Fibroblast of lung (primary cell): ENCODE measurements around the gene SNRPA1. TPM values are rescaled to one million over a fixed set of nuclear protein-coding genes. Genes with fewer than 3 reads are reported as not detected.

Source experiments
- DNase-seq, 2 donors: peaks; one replicate each; pipeline versions ENCODE4 v3.0.0 to v3.0.0-alpha.2; 2010; ENCODE audit warnings: low read depth in 2 of 2
- H2AFZ ChIP-seq: 2 replicates; pipeline ENCODE4 v1.5.1; 2012; ENCODE audit warnings: low read length, control low read depth, inconsistent platforms
- H3K27ac ChIP-seq: 2 replicates; pipeline ENCODE4 v1.5.1; 2011; ENCODE audit warnings: low read length, control low read depth; ENCODE audit not compliant: insufficient read depth
- H3K27me3 ChIP-seq: 2 replicates; pipeline ENCODE4 v1.5.1; 2011; ENCODE audit warnings: mild to moderate bottlenecking, low read length; ENCODE audit not compliant: control insufficient read depth, insufficient read depth
- H3K36me3 ChIP-seq: 2 replicates; pipeline ENCODE4 v1.5.1; 2011; ENCODE audit warnings: low read length; ENCODE audit not compliant: control insufficient read depth, insufficient read depth
- H3K4me1 ChIP-seq: 2 replicates; pipeline ENCODE4 v1.5.1; 2011; ENCODE audit warnings: low read length; ENCODE audit not compliant: control insufficient read depth, insufficient read depth; ENCODE audit errors: extremely low read depth
- H3K4me2 ChIP-seq: 2 replicates; pipeline ENCODE4 v1.5.1; 2011; ENCODE audit warnings: low read length, control low read depth; ENCODE audit not compliant: insufficient read depth; ENCODE audit errors: extremely low read depth
- H3K4me3 ChIP-seq, 4 experiments: fragments of 200-600 bp in 1 of 4; sonication (generic) in 1 of 4; replicated peaks in 1 of 4; 2 replicates each; pipeline ENCODE4 v1.5.1; 2011 to 2016; ENCODE audit warnings: low read length in 4 of 4, low read depth in 3 of 4, mild to moderate bottlenecking in 3 of 4, control low read depth in 2 of 4, inconsistent platforms in 1 of 4, mixed read lengths in 1 of 4; ENCODE audit not compliant: insufficient read depth in 1 of 4; ENCODE audit errors: control extremely low read depth in 1 of 4
- H3K79me2 ChIP-seq: 2 replicates; pipeline ENCODE4 v1.5.1; 2012; ENCODE audit warnings: mild to moderate bottlenecking, low read length, inconsistent platforms; ENCODE audit not compliant: control insufficient read depth, insufficient read depth
- H3K9ac ChIP-seq: 2 replicates; pipeline ENCODE4 v1.5.1; 2011; ENCODE audit warnings: mild to moderate bottlenecking, low read length, control low read depth; ENCODE audit not compliant: insufficient read depth
- H3K9me3 ChIP-seq: 2 replicates; pipeline ENCODE4 v1.5.1; 2012; ENCODE audit warnings: low read depth, low read length; ENCODE audit not compliant: control insufficient read depth, insufficient read depth
- H4K20me1 ChIP-seq: 2 replicates; pipeline ENCODE4 v1.5.1; 2011; ENCODE audit warnings: low read length; ENCODE audit not compliant: control insufficient read depth, insufficient read depth; ENCODE audit errors: extremely low read depth
- CTCF ChIP-seq, 2 donors: IDR thresholded peaks in 1 of 2; conservative IDR thresholded peaks in 1 of 2; 1 replicate in 1 of 2; 2 replicates in 1 of 2; pipeline ENCODE4 v1.5.1; 2011 to 2012; ENCODE audit warnings: low read length in 2 of 2, control low read depth in 1 of 2, inconsistent platforms in 1 of 2, low read depth in 1 of 2, mild to moderate bottlenecking in 1 of 2
- EZH2 ChIP-seq: IDR thresholded peaks from 2 replicates; pipeline ENCODE4 v1.5.1; 2012; ENCODE audit warnings: low read length, control low read depth, mild to moderate bottlenecking; ENCODE audit errors: missing control alignments
- polyA plus RNA-seq, 2 donors: library from polyadenylated mRNA; depleted of rRNA in 1 of 2; stranded (reverse) in 1 of 2; unstranded in 1 of 2; fragments of >200 nt; gene quantifications; 2 replicates each; pipeline ENCODE4 v1.2.1, GENCODE V29; 2011 to 2012; ENCODE audit warnings: missing spikeins in 1 of 2
- total RNA-seq: library from RNA; depleted of rRNA; stranded (reverse); fragments of >200 nt; gene quantifications from 2 replicates; pipeline ENCODE4 v1.2.1, GENCODE V29; 2014

SNRPA1 gene
- total and polyA plus RNA-seq, 2 donors (not counting 1 experiment from before 2014, with no cell fraction given): 12.9 to 90.3 TPM

- H3K36me3 ChIP-seq: no peaks in the 10 kb centered on the region
- no peak for DNase-seq
- TF ChIP-seq CTCF (conservative IDR thresholded peaks at IDR 0.05 in 1 of 2, IDR thresholded peaks at IDR 0.05 in 1 of 2; ENCODE audit: low read depth in 1 of 2, low read length in 2 of 2): no peak
- H3K27ac ChIP-seq: no peak overlapping the region
- no peaks in the 10 kb centered on the region for H3K4me1 ChIP-seq
- H4K20me1 ChIP-seq: no peaks in the 10 kb centered on the region
- H2AFZ ChIP-seq: no peak overlapping the region
- H3K4me2 ChIP-seq: no peak overlapping the region
- no peaks in the 10 kb centered on the region for H3K79me2 ChIP-seq
- H3K4me3 ChIP-seq: no peak overlapping the region
- H3K9ac ChIP-seq: no peak overlapping the region
- H3K9me3 ChIP-seq: no peaks in the 10 kb centered on the region
- H3K27me3 ChIP-seq: peaks cover 11% of the 10 kb centered on the region
Observed at GRCh38 chr15:101325263-101326025, 30.4 kb upstream of the SNRPA1 start.

GRCh38 chr15:101324524-101325177 lies 29.6 kb upstream of the SNRPA1 start:
- DNase-seq: no peak
- Histone ChIP-seq H3K79me2 (no peaks in the 10 kb centered on the region), H2AFZ (no peak overlapping the region), H4K20me1 (no peaks in the 10 kb centered on the region), H3K4me2 (no peak overlapping the region), H3K27me3 (peaks cover 11% of the 10 kb centered on the region), H3K4me1 (no peaks in the 10 kb centered on the region), H3K9ac (no peak overlapping the region), H3K9me3 (no peaks in the 10 kb centered on the region), H3K4me3 (no peak overlapping the region), H3K27ac (no peak overlapping the region), H3K36me3 (no peaks in the 10 kb centered on the region)
- TF ChIP-seq EZH2: no peak
- no peak for TF ChIP-seq CTCF (conservative IDR thresholded peaks at IDR 0.05 in 1 of 2, IDR thresholded peaks at IDR 0.05 in 1 of 2; ENCODE audit: low read depth in 1 of 2, low read length in 2 of 2)

DNA sequence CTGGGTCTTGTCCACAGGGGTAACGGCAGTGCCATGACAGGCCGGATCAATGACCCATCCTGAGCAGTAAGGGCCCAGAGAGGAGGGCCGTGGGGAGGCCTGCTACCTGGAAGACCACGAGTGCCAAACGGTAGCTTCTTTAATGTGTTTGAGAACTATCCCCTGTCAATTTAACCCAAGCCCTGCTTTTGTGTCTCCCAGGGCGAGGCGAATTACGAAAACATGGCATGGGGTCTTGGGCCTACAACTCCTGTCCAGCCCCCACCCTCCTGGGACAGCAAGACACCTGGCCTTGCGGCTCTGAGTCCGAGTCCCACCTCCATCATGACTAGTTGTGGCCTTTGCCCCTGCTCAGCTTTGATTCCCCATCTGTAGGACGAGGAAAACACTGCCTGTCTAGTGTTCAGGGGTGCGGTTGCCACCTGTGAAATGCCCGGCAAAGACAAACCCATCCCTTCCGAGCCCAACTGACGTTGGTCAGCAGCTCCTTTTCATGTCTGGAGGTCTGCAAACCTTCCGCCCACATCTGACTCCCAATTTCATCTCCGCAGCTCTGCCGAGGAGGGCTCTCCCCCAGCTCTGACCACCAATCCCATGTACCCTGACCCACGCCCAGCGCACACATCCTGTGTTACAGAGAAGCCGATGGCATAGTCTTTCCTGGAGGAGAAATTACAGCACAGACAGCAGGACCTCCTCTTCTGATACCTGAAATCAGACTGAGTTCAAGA lies 28.9 kb upstream of the SNRPA1 start:
- TF ChIP-seq CTCF (conservative IDR thresholded peaks at IDR 0.05 in 1 of 2, IDR thresholded peaks at IDR 0.05 in 1 of 2; ENCODE audit: low read depth in 1 of 2, low read length in 2 of 2): no peak
- TF ChIP-seq EZH2: no peak
- Histone ChIP-seq H3K4me1 (no peaks in the 10 kb centered on the region), H3K27me3 (peaks cover 11% of the 10 kb centered on the region), H2AFZ (no peak overlapping the region), H3K9ac (no peak overlapping the region), H3K4me2 (no peak overlapping the region), H3K27ac (no peak overlapping the region), H3K79me2 (no peaks in the 10 kb centered on the region), H4K20me1 (no peaks in the 10 kb centered on the region), H3K4me3 (no peak overlapping the region), H3K9me3 (no peaks in the 10 kb centered on the region), H3K36me3 (no peaks in the 10 kb centered on the region)
- DNase-seq: no peak
